DND-41 (cell line): ENCODE data around the gene SEMA7A.

Experiments used
- EZH2 ChIP-seq: IDR thresholded peaks from 3 replicates; pipeline ENCODE4 v1.6.1; 2012; ENCODE audit warnings: borderline replicate concordance, low read depth, mild to moderate bottlenecking, moderate library complexity, low read length, inconsistent platforms; ENCODE audit not compliant: severe bottlenecking
- TF ChIP-seq, protein P1 (sequence below): IDR thresholded peaks from 2 replicates; pipeline ENCODE4 v1.5.1; 2012; ENCODE audit warnings: borderline replicate concordance, low read length, moderate library complexity, mild to moderate bottlenecking; ENCODE audit not compliant: poor library complexity, severe bottlenecking; ENCODE audit errors: extremely low read depth

DNA sequence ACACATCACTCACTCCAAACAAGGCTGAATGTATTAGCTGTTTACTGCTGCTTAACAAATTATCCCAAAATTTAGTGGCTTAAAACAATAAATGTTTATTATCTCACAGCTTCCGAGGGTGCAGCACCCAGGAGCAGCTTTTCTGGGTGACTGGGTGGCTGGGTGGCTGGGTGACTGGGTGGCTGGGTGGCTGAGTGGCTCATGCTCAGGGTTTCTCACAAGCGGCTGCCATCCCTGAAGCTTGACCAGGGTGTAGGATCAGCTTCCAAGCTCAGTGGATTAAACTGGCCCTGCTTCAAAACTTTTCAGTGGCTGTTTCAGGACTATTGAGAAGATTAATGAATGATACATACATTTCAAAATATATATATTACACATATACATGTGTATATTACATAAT lies 64.0 kb downstream of the SEMA7A start:
- TF ChIP-seq, protein P1, sequence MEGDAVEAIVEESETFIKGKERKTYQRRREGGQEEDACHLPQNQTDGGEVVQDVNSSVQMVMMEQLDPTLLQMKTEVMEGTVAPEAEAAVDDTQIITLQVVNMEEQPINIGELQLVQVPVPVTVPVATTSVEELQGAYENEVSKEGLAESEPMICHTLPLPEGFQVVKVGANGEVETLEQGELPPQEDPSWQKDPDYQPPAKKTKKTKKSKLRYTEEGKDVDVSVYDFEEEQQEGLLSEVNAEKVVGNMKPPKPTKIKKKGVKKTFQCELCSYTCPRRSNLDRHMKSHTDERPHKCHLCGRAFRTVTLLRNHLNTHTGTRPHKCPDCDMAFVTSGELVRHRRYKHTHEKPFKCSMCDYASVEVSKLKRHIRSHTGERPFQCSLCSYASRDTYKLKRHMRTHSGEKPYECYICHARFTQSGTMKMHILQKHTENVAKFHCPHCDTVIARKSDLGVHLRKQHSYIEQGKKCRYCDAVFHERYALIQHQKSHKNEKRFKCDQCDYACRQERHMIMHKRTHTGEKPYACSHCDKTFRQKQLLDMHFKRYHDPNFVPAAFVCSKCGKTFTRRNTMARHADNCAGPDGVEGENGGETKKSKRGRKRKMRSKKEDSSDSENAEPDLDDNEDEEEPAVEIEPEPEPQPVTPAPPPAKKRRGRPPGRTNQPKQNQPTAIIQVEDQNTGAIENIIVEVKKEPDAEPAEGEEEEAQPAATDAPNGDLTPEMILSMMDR, result no peak
- no peak for TF ChIP-seq EZH2
